ENCODE data around the gene CSTPP1.
"Not testable (repeated sequence)": the region's sequence is repeated elsewhere in the genome, so short reads cannot be mapped to it uniquely, and the experiment has no call there.

The CSTPP1 gene

GRCh38 chr11:47052576-47052975, 116.0 kb downstream of the CSTPP1 start:
- no peak for DNase-seq

GRCh38 chr11:47055534-47055933, 119.0 kb downstream of the CSTPP1 start:
- DNase-seq, result no peak

- DNase-seq, result no peak
These were observed 119.8 kb downstream of the CSTPP1 start for GRCh38 chr11:47056261-47056915.

DNA sequence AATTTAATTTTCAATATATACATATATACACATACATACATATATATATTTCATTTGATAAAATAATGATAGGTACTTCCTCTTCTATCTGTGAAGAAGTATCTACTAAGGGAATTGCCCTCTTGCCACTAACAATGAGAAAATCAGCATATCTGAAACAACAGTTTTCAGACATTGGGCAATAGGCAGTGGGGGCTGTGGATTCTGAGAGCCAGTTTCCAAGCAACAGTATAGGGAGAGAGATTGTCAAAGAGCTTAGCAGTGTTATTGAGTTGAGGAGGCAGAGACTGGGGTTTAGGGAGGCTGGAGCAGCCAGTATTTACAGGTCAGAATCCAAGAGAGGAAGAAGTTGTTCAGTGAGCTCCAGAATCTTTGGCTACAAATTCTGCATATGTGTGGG, 120.8 kb downstream of the CSTPP1 start:
- DNase-seq, result no peak

- DNase-seq, result no peak
These were observed 124.2 kb downstream of the CSTPP1 start for GRCh38 chr11:47060807-47061206.

GRCh38 chr11:47061429-47062178, 125.0 kb downstream of the CSTPP1 start:
- DNase-seq, result no peak

DNA sequence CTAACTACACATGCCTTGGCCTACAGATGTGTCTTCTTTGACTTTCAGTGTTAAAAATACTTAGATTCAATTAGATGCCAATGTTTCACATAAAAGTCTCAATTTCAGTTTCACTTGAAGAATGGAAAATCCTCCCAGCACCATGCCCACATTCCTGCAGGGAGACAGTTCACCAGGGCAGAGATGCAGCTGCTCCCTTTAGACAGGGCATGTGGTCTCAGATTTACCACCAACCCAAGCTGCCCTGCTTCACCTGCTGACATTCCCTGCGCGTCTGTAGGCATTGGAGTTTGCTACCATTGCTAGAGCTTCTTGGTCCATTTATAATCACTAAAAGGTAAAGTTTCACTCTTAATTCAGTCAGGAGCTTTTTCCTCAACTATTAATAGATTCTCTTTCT, 126.2 kb downstream of the CSTPP1 start:
- DNase-seq, result no peak

GRCh38 chr11:47067401-47067800, 130.8 kb downstream of the CSTPP1 start:
- DNase-seq, result no peak

- no peak for DNase-seq
These were observed 134.2 kb downstream of the CSTPP1 start for GRCh38 chr11:47070769-47071168.

- DNase-seq, result no peak
These were observed 134.8 kb downstream of the CSTPP1 start for GRCh38 chr11:47071341-47071740.

GRCh38 chr11:47071791-47072261, 135.3 kb downstream of the CSTPP1 start:
- no peak for DNase-seq

DNA sequence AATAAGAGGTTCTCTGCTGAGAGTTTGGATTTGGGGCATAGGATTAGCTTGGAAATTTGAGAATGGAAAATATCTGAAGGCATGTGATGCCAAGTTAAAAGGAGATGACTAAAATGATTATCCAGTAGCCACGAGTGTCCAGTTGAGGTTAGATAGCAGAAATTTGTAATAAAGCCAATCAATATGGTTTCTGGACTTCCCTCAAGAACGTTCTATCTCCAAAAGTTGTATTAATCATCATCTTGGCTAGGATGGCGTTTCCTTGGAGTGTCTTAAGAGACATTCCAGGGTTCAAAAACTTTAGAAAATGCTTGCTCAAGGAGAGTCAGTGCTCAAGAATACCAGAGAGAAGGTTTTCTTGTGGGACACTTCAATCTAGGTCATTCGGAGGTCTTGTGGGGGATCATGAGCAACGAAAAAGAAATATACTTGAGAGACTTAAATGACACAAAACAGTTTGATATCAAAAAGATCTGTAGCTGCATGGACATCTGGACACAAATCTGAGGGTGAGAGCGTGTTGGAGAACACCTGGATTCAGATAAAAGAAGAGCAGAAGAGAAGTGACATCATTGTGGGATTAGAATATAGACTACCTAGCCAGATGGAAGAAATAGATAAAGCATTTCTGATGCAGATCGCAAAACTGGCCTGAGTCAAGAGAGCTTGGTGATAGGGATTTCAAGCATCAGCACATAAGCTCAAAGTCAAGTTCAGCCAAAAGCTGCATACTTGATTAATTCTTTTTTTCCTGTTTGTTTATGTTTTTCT, 142.4 kb downstream of the CSTPP1 start:
- no peak for DNase-seq

GRCh38 chr11:47080775-47081174, 144.2 kb downstream of the CSTPP1 start:
- not testable (repeated sequence) for DNase-seq

DNA sequence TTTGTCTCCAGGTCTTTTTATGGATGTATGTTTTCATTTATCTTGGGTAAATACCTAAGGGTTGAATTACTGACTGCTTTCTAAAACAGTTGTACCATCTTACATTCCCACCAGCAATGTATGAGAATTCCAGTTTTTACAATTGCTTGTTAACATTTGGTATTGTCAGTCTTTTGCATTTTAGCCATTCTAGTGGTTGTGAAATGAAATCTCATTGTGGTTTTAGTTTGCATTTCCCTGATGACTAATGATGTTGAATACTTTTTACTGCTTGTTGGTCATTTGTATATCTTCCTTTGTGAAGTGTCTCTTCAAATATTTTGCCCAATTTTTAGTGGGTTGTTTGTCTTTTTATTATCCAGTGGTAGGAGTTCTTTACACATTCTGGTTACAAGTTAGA, 147.4 kb downstream of the CSTPP1 start:
- no peak for DNase-seq

DNA sequence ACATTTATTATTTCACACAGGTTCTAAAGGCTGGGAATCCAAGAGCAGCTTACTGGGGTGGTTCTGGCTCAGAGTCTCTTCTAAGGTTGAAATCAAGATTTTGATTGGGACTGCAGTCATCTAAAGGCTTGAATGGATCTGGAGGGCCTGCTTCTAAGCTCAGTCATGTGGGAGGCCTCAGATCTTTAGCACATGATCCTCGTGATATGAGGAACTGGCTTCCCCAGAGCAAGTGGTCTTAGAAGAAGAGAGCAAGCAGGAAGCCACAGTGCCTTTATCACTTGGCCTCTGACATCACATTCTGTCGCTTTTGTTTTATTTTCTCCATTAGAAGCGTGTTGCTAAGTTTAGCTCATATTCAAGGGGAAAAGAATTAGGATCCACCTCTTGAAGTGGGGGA, 151.2 kb downstream of the CSTPP1 start:
- DNase-seq, result no peak

DNA sequence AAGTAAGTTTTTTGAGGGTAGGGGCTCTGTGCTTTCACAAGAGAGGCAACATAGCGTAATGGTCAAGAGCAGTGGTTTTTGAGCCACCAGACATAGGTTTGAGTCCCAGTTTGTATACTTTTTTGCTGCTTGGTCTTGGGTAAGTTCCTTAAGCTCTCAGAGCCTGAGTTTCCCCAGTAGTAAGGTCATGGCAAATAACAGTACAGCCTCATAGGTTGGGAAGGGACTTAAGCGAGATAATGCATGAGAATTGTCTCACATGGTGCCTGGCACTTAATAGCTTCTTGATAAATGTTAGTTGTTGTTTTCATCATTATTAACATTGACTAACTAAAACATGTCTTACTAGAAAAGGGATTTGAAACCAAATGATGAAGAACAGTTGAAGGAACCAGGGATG, 157.0 kb downstream of the CSTPP1 start:
- DNase-seq, result no peak

DNA sequence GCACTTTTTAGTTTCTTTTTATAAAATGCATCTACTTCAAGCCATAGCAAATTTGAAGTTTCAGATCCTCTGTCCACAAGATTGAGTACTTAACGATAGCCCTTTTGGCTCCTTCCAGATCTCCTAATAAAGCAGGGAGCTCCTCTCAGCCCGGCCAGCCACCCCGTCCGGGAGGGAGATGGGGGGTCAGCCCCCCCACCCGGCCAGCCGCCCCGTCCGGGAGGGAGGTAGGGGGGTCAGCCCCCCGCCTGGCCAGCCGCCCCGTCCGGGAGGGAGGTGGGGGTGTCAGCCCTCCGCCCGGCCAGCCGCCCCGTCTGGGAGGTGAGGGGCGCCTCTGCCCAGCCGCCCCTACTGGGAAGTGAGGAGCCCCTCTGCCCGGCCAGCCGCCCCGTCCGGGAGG, 160.3 kb downstream of the CSTPP1 start:
- DNase-seq, result not testable (repeated sequence)

GRCh38 chr11:47098223-47098622, 161.7 kb downstream of the CSTPP1 start:
- not testable (repeated sequence) for DNase-seq

- no peak for DNase-seq
These were observed 162.8 kb downstream of the CSTPP1 start for GRCh38 chr11:47099214-47099917.

GRCh38 chr11:47099918-47100315, 163.4 kb downstream of the CSTPP1 start:
- DNase-seq, result no peak

DNA sequence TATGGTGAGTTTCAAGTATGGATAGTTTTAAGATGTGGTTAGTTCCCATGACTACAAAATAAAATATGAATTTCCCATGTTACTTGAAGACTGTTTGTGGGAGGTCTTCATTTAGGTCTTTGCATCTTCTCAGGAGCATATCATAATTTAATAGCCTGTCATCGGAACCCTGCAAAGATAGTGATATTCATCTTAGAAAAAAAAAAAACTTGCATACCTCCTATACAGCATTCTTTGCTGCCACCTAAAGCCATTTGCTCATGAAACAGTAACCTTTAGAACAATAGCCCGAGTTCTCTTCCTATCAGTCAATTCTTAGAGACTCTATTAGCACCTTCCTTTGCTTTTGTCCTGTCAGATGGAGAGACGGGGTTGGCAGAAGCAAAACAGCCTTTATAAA, 164.8 kb downstream of the CSTPP1 start:
- no peak for DNase-seq

DNA sequence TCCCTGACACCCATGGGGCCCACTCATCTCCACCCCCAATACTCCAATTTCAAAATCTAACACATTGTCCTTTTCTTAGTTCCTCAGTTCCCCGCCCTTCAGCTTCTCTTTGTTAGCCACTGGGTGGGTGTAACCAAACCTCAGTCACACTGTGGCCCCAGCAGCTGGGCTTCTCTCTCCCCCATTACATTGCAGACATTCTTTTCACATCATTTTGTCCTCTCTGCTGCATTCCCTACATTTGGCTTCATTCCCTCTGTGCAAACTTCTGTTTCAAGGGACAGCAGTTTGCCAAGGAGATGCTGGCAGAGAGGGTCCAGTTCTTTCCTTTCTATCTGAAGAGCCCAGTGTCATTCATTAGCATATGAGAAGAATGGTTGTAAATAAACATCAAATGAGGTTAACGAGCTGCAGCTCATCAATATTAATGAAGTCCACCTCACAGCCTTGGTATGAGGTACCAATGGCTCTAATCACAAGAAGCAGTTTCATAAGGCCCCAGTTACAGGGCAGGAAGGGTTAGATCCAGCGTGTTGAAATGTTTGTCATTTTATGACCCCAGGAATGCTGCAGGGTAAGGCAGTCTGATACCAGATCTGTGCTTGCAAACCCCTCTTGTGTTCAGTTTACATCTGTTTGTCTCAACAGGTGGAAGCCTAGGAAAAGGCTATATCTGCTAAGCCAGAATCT, 167.8 kb downstream of the CSTPP1 start:
- no peak for DNase-seq

GRCh38 chr11:47105541-47105940, 169.0 kb downstream of the CSTPP1 start:
- no peak for DNase-seq
